ENCODE results near the gene OR10C1.
"Not testable (repeated sequence)": the region's sequence is repeated elsewhere in the genome, so short reads cannot be mapped to it uniquely, and the experiment has no call there.

DNA sequence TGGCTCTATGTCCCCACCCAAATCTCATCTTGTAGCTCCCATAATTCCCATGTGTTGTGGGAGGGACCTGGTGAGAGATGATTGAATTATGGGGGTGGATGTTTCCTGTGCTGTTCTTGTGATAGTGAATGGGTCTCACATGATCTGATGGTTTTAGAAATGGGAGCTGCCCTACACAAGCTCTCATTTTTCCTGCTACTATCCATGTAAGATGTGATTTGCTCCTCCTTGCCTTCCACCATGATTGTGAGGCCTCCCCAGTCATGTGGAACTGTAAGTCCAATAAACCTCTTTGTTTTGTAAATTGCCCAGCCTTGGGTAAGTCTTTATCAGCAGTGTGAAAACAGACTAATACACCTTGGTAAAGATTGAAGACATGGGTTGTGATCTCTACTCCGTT, 4.9 kb downstream of the OR10C1 start:
- TF ChIP-seq CTCF (conservative IDR thresholded peaks at IDR 0.05); ZFX (IDR thresholded peaks at IDR 0.05): not testable (repeated sequence)

Data from C4-2B (cell line).